OCI-LY1 (cell line): ENCODE measurements around the gene ACTG2.

Experiments
- CTCF ChIP-seq: fragments of 200-600 bp; sonication (generic), shearing (Covaris generic); IDR thresholded peaks from 2 replicates; pipeline ENCODE4 v1.5.1; 2017; ENCODE audit warnings: mild to moderate bottlenecking, antibody characterized with exemption, low read length, moderate library complexity, mixed read lengths
- EZH2 ChIP-seq: fragments of 200-600 bp; sonication (generic), shearing (Covaris generic); IDR thresholded peaks from 2 replicates; pipeline ENCODE4 v1.8.0; 2017; ENCODE audit warnings: borderline replicate concordance, mixed run types, mild to moderate bottlenecking, antibody characterized with exemption, low read length, moderate library complexity, mixed read lengths

DNA sequence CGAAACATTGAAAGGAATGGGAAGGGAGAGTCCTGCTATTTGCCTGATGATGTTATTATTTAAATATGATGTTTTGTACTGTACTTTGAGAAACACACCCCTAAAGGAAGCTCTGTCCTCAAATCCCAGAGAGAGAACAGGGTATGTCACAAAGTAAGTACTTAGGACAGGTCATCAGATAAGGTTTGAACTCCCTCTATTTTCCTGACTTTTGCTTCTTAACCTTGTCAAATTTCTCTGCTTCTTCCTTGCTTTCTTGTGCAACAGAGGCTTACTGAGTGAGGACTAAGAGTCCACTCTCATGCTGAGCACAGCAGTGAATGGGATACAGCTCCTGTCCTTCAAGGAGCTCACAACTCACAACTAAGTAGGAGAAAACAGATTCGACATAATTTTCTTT lies 37.6 kb downstream of the ACTG2 start:
- TF ChIP-seq CTCF, result no peak
- no peak for TF ChIP-seq EZH2
